BLaER1 (cell line): ENCODE data around the gene ZFAND5.

Source experiments
- H3K27ac ChIP-seq: shearing (Covaris generic); formaldehyde crosslinking; 2 replicates; pipeline ENCODE4 v1.8.1; 2022
- H3K27me3 ChIP-seq: shearing (Covaris generic); formaldehyde crosslinking; 2 replicates; pipeline ENCODE4 v1.8.1; 2022
- H3K36me3 ChIP-seq: shearing (Covaris generic); formaldehyde crosslinking; 2 replicates; pipeline ENCODE4 v1.8.1; 2022
- H3K4me1 ChIP-seq: shearing (Covaris generic); formaldehyde crosslinking; 2 replicates; pipeline ENCODE4 v1.8.1; 2022
- H3K4me2 ChIP-seq: shearing (Covaris generic); formaldehyde crosslinking; 2 replicates; pipeline ENCODE4 v1.8.1; 2022
- H3K4me3 ChIP-seq: shearing (Covaris generic); formaldehyde crosslinking; 2 replicates; pipeline ENCODE4 v1.8.1; 2022
- H3K9ac ChIP-seq: shearing (Covaris generic); formaldehyde crosslinking; 2 replicates; pipeline ENCODE4 v1.8.1; 2022
- H3K9me3 ChIP-seq: shearing (Covaris generic); formaldehyde crosslinking; 2 replicates; pipeline ENCODE4 v1.8.1; 2022
- H4K20me1 ChIP-seq: shearing (Covaris generic); formaldehyde crosslinking; 2 replicates; pipeline ENCODE4 v1.8.1; 2022
- Cebpa-rat ChIP-seq: shearing (Covaris generic); IDR thresholded peaks from 2 replicates; pipeline ENCODE4 v1.8.1; 2022

ZFAND5 gene, protein sequence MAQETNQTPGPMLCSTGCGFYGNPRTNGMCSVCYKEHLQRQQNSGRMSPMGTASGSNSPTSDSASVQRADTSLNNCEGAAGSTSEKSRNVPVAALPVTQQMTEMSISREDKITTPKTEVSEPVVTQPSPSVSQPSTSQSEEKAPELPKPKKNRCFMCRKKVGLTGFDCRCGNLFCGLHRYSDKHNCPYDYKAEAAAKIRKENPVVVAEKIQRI

DNA sequence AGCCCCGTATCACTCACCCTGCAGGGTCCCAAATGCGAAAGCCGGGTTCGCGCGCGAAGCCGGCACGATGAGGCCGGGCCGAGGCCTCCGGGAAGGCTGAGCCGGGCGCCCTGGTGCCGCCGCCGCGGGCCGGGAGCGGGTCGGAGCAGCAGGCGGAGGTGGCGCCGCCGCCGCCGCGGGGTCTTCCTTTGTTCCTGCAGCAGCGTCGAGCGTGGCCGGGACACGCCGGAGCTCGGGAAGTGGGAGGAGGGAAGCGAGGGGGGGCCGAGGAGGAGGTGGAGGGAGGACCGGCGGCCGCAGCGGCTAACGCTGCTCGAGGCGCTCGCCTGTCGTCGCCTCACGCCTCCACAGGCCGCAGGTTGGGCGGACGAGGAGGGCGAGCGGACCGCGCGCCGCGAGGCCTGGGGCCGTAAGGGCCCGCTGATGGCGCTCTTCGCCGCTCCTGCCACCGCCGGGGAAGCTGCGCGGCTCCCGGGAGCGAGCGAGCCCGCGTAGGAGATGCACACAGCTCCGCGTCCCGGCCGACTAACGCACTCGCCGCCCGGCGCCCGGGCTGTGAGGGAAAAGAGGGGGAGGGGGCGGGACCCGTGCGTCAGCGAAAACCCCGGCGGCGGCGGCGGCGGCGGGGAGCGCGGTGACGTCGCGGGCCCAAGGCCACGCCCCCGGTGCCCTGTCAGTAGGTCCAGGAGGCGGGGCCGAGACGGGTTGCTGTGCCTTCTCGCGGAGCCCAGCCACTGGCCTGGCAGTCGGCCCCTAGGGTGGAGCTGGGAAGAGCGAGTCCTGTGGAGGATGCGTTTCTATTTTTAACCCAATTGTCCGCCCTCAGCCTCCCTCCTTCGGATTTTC is at the start of gene ZFAND5:
ZFAND5 (minus strand) TSS at position 530 of the 846 bp plus-strand sequence. CDS start 4,430 bp downstream, outside the sequence.
- Histone ChIP-seq H3K9ac (peak within 1 kb of the TSS; percentile 99), H3K4me1 (peaks cover 34% of the 10 kb centered on the region), H3K27ac (peak within 1 kb of the TSS; percentile 98), H3K27me3 (no peaks in the 10 kb centered on the region), H3K36me3 (peaks cover 28% of the 10 kb centered on the region), H4K20me1 (peaks cover 42% of the 10 kb centered on the region), H3K4me2 (peak within 1 kb of the TSS; percentile 94), H3K9me3 (no peaks in the 10 kb centered on the region), H3K4me3 (peak within 1 kb of the TSS; percentile 89)
- TF ChIP-seq Cebpa-rat, result no peak

DNA sequence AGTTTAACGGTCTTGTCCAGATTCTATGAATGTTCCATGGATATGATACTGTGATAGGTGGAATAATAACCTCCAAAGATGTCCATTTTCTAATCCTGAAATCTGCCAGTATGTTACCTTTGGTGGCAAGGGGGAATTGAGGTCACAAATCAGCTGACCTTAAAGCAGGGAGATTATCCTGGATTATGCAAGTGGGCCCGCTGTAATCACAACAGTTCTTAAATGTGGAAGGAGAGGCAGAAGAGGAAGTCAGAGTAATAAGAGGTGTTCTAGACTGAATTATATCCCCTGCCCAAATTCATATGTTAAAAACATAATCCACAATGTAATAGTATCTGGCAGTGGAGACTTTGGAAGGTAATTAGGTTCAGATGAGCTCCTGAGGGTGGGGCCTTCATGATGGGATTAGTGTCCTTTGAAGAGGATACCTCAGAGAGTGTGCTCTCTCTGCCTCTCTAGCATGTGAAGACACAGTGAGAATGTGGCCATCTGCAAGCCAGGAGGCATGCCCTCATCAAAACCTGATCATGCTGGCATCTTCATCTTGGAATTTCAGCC is 47.6 kb upstream of the ZFAND5 start:
- H3K9ac ChIP-seq, result no peak overlapping the region
- H3K4me1 ChIP-seq, result no peaks in the 10 kb centered on the region
- H3K27ac ChIP-seq, result no peak overlapping the region
- TF ChIP-seq Cebpa-rat, result no peak
- no peaks in the 10 kb centered on the region for H3K9me3 ChIP-seq
- no peaks in the 10 kb centered on the region for H4K20me1 ChIP-seq
- no peaks in the 10 kb centered on the region for H3K36me3 ChIP-seq
- H3K4me3 ChIP-seq, result no peak overlapping the region
- H3K4me2 ChIP-seq, result no peak overlapping the region
- no peaks in the 10 kb centered on the region for H3K27me3 ChIP-seq

DNA sequence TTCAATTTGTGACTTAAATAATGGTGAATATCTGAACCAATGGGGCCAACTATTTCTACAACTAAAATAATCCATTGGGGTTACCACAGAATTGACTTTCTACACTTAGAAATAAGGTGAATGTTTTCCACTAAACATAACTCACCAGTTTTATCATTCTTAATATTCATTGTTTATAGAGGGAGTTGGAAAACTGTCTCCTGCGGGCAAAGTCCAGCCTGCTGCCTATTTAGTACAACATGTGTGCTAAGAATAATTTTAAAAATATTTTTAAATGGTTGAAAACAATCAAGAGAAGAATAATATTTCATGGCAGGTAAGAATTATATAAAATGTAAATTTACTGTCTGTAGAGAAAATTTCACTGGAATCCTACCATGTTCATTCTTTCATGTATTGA is 45.2 kb upstream of the ZFAND5 start:
- no peaks in the 10 kb centered on the region for H3K4me1 ChIP-seq
- H3K27ac ChIP-seq, result no peak overlapping the region
- no peaks in the 10 kb centered on the region for H4K20me1 ChIP-seq
- no peaks in the 10 kb centered on the region for H3K36me3 ChIP-seq
- H3K27me3 ChIP-seq, result no peaks in the 10 kb centered on the region
- no peaks in the 10 kb centered on the region for H3K9me3 ChIP-seq
- H3K9ac ChIP-seq, result no peak overlapping the region
- H3K4me3 ChIP-seq, result no peak overlapping the region
- H3K4me2 ChIP-seq, result no peak overlapping the region
- TF ChIP-seq Cebpa-rat, result no peak

DNA sequence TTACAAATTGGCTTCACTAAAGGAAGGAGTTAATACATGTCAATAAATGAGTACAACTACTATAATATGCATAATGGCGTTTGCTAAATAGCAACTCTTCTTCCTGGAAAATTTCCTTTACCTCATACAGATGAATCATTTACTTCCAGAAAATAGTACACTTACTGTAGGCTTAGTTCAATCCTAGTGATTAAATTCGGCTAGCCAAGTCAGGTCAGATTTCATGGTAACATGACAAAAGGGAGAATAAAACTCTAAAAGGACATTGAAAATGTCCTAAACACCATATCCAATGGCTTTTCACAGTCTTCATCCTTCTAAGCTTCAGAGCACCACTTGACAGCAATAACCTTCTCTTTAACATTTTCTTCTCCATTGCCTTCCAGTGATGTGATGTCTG is 42.1 kb upstream of the ZFAND5 start:
- H4K20me1 ChIP-seq, result no peaks in the 10 kb centered on the region
- no peaks in the 10 kb centered on the region for H3K9me3 ChIP-seq
- H3K9ac ChIP-seq, result no peak overlapping the region
- H3K36me3 ChIP-seq, result no peaks in the 10 kb centered on the region
- no peaks in the 10 kb centered on the region for H3K27me3 ChIP-seq
- H3K4me3 ChIP-seq, result no peak overlapping the region
- no peak for TF ChIP-seq Cebpa-rat
- no peaks in the 10 kb centered on the region for H3K4me1 ChIP-seq
- no peak overlapping the region for H3K27ac ChIP-seq
- H3K4me2 ChIP-seq, result no peak overlapping the region

DNA sequence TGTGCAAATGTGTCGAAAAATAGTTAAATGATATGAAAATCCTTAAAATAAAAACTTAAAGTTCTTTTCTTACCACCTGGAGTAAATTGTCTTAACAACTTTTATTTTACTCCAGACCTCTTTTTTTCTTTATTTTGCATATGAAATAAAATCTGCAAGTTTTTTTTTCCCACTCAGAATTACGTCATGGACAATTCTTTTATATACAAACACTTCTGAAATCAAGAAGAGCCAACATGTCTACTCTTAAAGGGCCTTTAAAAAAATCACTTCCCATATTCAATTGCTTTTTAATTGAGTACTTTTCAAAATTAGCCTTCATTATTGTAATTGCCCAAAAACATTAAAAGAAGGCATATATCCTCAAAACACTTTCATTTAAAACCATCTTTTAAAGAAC is 37.7 kb upstream of the ZFAND5 start:
- Histone ChIP-seq H4K20me1 (no peaks in the 10 kb centered on the region), H3K4me3 (no peak overlapping the region), H3K9ac (no peak overlapping the region), H3K36me3 (no peaks in the 10 kb centered on the region), H3K4me2 (no peak overlapping the region), H3K4me1 (no peaks in the 10 kb centered on the region), H3K9me3 (no peaks in the 10 kb centered on the region), H3K27me3 (no peaks in the 10 kb centered on the region), H3K27ac (no peak overlapping the region)
- TF ChIP-seq Cebpa-rat, result no peak

DNA sequence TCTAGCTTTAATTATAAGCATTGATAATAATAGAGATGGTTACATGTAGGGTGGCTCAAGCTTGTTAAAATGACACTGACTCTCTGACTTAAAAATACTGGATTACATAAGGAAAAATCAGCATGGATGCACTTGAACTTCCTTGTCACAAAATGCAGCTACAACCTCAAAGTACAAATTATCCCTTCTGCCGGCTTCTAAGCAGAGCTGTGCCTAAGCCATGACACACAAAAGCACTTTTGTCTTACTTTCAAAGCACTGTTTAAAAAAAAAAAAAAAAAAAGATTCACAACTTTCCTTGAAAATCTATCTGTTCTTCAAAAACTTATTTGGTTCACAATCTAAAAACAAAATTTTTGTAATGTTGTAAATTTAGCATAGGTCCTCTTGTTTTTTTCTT is 36.4 kb upstream of the ZFAND5 start:
- Histone ChIP-seq H3K4me3 (no peak overlapping the region), H3K36me3 (no peaks in the 10 kb centered on the region), H3K27me3 (no peaks in the 10 kb centered on the region), H4K20me1 (no peaks in the 10 kb centered on the region), H3K9ac (no peak overlapping the region), H3K4me2 (no peak overlapping the region), H3K9me3 (no peaks in the 10 kb centered on the region), H3K4me1 (no peaks in the 10 kb centered on the region), H3K27ac (no peak overlapping the region)
- no peak for TF ChIP-seq Cebpa-rat

DNA sequence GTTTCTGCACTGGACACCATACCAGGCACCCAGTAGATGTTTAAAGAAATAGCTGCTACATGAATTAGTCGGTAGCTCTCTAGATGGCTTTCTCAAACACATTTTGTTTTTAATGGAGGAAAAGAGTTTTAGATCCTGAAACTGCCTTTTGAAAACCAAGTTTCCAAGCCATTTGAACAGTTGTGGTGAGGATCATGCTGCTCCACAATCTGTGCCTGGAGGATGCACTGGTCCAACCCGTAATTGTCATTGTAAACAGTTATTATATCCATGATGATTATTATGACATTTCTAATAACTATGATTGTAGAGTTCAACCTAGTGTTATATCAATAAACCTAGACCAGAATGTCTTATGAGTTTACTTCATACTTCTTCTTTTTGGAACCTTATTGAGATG is 35.9 kb upstream of the ZFAND5 start:
- Histone ChIP-seq H3K4me3 (no peak overlapping the region), H4K20me1 (no peaks in the 10 kb centered on the region), H3K9ac (no peak overlapping the region), H3K36me3 (no peaks in the 10 kb centered on the region), H3K27me3 (no peaks in the 10 kb centered on the region), H3K4me1 (no peaks in the 10 kb centered on the region), H3K9me3 (no peaks in the 10 kb centered on the region), H3K27ac (no peak overlapping the region), H3K4me2 (no peak overlapping the region)
- TF ChIP-seq Cebpa-rat, result no peak

DNA sequence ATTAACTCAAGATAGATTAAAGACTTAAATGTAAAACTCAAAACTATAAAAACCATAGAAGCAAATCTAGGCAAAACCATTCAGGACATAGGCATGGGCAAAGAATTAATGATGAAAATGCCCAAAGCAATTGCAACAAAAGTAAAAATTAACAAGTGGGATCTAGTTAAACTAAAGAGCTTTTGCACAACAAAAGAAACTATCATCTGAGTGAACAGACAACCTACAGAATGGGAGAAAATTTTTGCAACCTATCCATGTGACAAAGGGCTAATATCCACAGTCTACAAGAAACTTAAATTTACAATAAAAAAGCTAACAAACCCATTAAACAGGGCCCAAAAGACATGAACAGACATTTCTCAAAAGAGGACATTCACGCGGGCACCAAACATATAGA is 34.4 kb upstream of the ZFAND5 start:
- Histone ChIP-seq H3K36me3 (no peaks in the 10 kb centered on the region), H3K27me3 (no peaks in the 10 kb centered on the region), H3K9me3 (no peaks in the 10 kb centered on the region), H3K9ac (no peak overlapping the region), H3K4me1 (no peaks in the 10 kb centered on the region), H3K27ac (no peak overlapping the region), H3K4me3 (no peak overlapping the region), H3K4me2 (no peak overlapping the region), H4K20me1 (no peaks in the 10 kb centered on the region)
- TF ChIP-seq Cebpa-rat, result no peak

DNA sequence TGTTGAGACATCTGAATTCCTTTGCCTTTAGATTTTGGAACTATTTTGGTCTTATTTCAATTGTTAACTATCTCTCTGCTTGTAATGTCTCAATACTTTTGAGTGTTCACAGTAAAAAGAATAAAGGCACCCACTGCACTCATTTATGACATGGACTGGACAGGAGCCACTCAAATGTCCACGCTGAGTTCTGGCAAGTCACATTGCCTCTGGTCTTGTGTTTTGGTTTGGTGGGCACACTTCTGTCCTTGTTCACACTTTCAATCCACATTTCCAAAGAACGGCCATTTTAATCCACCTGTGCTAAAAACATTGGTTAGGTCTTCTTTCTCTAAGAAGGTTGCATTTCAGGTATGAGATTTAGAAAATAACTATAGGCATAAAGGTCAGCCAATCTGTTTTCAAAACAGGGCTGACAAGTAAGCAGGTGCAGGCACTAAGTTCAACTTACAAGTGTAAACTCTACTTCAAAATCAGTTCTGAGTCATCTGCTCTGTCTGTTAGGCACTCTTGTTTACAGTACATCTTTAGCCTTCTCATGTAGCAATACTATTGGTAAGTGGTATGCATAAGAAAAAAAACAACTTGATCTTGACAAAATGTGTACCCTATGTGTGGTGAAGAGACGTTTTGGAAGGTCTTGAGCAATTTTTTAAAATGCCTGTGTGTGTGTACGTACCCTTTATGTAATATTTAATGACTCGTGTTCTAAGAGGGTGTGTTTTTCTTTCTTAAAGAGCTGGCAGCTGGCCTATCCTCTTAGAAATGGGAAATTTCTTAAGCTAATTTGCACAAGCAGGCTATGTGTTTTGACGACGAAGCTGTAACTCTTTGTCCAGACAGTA is 31.5 kb upstream of the ZFAND5 start:
- Histone ChIP-seq H3K27me3 (no peaks in the 10 kb centered on the region), H3K4me3 (no peak overlapping the region), H3K9me3 (no peaks in the 10 kb centered on the region), H3K36me3 (no peaks in the 10 kb centered on the region), H3K9ac (no peak overlapping the region), H3K27ac (no peak overlapping the region), H3K4me2 (no peak overlapping the region), H3K4me1 (no peaks in the 10 kb centered on the region), H4K20me1 (no peaks in the 10 kb centered on the region)
- no peak for TF ChIP-seq Cebpa-rat
